GM18499 (cell line): Measurements from ENCODE around the gene SLC24A4.

Experiments used
- ATAC-seq: cut with Tn5 transposase; IDR thresholded peaks from one replicate; pipeline ENCODE4 v1.9.1; 2021; ENCODE audit warnings: moderate number of reproducible peaks; ENCODE audit not compliant: insufficient read depth, unreplicated experiment

SLC24A4 gene

DNA sequence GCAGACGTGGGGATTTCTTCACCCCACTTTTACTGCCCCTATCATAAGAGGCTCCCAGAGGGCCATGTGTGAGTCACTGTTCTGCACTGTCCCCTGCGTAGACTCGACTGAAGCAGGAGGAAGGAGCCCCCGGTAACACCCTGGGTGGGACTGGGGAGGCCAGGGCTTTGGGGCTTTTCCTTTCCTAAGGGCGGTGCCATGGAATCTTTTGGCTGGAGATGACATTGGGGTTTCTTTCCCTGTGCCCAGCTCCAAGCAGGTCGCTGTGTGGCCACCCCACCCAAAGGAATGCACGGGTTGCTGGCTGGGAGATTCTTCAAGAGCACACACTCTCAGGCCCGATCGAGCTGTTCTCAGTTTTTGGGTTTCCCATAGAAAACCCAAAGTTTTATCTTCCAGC is 128.3 kb downstream of the SLC24A4 start:
- ATAC-seq, result no peak

DNA sequence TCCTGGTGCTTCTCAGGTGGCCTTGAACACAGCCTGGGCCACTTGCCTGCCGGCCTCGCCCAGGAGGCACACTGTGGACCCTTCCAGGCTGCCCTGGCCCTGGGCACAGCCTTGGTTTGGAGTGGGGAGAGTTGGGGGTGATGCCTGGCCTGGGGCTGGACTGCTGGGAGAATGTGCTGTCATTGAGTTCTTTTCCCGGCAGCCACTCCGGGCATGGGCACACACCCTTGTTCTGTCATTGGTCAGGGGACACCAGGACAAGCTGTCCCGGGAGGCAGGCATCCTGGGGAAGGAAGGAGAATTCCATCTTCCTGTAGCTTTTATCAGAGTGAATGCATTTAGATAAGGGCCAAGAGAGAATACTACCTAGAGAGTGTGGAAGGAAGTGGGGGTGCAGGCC is 128.8 kb downstream of the SLC24A4 start:
- ATAC-seq, result no peak

- ATAC-seq, result no peak
These were observed 129.5 kb downstream of the SLC24A4 start for GRCh38 chr14:92452471-92452870.

- no peak for ATAC-seq
These were observed 130.7 kb downstream of the SLC24A4 start for GRCh38 chr14:92453691-92454090.

DNA sequence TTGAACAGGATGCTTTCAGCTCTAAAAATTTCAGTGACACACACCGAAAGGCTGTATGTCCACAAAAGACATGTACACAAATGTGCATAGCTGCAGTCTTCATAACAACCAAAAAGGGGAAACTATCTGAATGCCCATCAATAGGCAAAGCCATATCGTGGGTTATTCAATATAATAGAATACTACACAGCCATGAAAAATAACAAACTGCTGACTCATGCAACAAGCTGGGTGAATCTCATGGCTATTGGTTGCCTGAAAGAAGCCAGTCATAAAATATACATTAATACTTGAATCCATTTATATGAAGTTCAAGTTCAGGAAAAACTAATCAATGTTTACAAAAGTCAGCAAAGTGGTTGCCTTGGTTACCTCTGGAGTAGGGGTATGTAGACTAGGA is 132.3 kb downstream of the SLC24A4 start:
- no peak for ATAC-seq

GRCh38 chr14:92456215-92457015 is 133.4 kb downstream of the SLC24A4 start:
- ATAC-seq, result no peak

DNA sequence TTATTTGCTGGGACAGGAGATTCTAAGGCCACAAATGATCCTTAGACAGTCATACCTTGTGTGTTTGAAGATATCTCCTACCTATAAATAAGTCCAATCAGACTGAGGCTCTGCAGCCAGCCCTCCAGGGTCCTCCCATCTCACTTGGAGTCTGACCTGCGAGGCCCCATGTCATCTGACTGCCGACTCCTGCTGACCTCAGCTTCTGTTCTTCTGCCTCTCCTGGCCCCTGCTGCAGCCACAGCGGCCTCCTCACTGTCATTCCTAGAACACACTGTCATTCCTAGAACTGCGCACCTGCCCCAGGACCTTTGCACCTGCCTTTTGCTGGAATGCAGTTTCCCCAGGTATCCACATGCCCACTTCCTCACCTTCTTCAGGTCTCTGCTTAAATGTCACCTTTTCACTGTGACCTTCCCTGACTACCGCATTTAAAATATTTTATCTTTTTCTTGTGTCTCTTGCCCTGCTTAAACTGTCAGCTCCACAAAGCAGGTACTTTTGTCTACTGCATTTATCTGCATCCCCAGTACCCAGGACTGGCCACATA is 134.1 kb downstream of the SLC24A4 start:
- ATAC-seq, result no peak

GRCh38 chr14:92458136-92459029 is 135.4 kb downstream of the SLC24A4 start:
- no peak for ATAC-seq

DNA sequence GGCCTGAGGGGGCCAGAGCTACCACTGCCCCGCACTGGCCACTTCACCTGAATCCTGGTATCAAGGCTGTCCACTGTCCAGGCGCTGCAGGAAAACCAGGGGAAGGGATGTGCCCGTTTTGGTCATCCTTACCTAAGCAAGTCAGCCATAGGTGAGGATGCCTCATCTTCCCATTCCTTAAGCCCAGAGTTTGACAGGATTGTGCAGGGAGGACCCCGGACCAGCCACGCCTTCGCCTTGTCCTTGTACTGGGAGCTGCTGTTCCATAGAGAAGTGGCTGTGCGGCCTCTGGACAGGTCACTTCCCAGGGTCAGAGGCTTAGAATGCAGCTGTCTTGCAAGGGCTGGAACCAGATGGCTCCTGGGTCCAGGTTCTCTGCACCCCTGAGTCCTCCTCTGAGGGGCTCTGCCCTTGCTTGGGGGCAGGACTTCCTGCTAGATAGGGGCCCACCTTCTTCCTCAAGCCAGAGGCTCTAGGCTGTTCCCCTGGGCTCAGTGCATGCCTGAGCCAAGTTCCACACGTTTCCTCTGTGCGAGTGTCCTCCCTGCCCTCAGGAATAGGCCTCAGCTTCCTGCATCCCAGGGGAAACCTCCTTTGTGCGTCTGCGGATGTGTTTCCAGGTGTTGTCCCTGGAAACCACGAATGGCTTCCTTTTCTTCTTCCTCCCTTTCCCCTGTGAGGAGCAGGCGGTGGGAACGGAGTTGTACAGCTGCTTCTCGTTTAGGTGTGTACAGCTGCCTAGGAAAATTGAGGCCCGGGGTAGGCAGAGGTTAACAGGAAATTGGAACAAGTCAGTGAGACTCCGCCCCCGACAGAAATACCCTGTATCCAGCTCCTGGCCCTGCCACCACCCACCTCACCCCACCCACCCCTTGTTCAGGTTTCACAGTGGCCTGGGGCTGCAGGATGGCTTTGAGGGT is 136.3 kb downstream of the SLC24A4 start:
- ATAC-seq, result no peak

DNA sequence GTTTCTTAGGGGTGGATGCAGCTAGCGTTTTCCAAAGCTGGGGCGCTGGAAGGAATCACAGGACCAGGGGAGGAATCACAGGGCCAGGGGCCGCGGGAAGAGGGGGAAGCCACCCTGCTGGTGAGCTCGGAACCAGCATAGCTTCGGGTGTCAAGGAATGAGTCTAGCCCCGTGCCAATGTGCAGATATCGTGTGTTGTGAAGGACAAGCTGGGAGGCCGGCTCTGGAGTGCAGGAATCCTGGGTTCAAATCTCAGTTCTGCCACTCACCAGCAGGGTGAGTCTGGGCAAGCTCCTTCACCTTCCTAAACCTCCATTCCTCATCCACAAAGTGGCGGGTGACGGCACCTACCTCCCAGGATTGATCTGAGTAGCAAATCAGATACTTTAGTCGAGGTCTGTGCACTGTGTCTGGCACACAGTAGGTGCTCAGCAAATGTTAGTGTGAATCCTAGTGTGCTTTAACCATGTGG is 137.0 kb downstream of the SLC24A4 start:
- no peak for ATAC-seq

- no peak for ATAC-seq
These were observed 137.6 kb downstream of the SLC24A4 start for GRCh38 chr14:92460541-92460915.

DNA sequence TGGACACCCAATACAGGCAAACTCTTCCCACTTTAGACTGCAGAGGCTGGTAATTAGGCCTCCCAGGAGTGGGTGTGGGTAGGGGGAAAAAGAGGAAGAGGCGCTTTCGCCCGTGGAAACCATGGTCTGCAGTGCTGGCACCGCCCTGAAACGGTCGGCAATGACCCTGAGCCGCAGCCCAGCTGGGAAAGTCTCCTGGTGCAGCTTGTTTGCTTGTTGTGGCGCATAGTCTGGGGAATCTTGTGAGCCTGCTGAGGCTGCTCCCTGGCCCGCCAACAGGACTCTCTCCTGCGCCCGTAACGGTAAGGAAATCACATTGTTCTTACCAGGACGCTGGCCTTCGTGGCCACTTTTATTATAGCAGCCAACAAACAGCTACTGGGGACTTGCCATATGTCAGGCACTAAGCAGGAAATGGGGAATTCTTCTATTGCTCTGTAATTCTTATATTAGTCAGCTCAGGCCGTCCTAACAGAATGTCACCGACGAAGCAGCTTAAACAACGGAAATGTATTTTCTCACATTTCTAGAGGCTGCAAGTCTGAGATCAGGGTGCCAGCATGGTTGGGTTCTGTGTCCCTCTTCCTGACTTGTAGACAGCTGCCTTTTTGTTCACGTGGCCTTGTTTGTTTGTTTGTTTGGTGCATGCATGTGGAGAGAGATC is 138.1 kb downstream of the SLC24A4 start:
- ATAC-seq, result no peak

DNA sequence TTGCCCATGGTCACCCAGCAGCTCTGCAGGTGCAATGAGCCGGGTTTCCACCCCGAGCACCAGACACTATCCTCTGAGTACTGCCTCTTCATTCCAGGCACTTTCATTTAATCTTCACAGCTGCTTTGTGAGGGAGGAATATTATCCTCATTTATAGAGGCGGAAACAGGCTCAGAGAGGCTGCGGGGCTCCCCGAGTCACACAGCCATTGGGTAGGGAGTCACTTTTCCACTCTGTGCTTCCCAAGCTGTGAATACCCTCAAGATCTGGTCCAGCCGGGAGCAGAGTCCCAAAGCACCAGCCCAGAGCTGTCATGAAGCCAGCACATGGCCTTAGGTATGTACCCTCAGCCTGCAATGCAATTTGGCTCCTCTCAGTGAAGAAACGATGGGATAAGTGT is 138.9 kb downstream of the SLC24A4 start:
- ATAC-seq, result no peak

DNA sequence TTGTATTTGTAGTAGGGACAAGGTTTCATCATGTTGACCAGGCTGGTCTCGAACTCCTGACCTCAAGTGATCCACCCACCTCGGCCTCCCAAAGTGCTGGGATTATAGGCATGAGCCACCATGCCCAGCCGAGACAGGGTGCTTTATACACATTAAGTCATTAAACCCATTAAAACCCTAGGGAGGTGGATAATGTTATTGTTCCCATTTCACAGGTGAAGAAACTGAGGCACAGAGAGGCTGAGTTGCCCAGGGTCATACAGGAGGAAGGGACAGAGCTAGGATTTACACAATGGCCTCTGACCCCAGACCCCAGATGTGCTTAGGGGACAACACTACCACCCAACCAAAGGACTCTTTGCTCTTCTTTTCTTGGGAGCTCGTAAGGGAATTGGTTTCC is 139.6 kb downstream of the SLC24A4 start:
- no peak for ATAC-seq

DNA sequence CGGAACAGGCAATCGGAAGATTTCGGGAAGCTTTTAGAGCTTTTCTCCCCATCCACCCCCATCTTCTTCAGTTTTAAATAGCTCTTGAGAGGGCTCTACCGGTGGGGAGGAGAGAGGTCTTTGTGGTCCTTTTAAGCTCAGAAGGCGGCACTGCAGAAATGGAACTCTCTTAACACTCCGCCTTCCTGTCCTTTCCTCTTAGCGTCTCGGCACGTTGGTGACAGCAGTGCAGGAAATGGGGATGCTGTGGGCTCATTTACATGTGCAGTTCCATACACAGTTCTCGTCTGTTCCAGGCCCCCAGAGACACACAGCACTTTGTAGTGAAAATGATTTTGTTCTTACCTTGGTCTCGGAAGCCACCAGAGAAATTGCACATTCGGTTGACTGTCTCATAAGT is 140.2 kb downstream of the SLC24A4 start:
- no peak for ATAC-seq

- no peak for ATAC-seq
These were observed 141.2 kb downstream of the SLC24A4 start for GRCh38 chr14:92464156-92464555.

- ATAC-seq, result no peak
These were observed 141.8 kb downstream of the SLC24A4 start for GRCh38 chr14:92464716-92465115.

DNA sequence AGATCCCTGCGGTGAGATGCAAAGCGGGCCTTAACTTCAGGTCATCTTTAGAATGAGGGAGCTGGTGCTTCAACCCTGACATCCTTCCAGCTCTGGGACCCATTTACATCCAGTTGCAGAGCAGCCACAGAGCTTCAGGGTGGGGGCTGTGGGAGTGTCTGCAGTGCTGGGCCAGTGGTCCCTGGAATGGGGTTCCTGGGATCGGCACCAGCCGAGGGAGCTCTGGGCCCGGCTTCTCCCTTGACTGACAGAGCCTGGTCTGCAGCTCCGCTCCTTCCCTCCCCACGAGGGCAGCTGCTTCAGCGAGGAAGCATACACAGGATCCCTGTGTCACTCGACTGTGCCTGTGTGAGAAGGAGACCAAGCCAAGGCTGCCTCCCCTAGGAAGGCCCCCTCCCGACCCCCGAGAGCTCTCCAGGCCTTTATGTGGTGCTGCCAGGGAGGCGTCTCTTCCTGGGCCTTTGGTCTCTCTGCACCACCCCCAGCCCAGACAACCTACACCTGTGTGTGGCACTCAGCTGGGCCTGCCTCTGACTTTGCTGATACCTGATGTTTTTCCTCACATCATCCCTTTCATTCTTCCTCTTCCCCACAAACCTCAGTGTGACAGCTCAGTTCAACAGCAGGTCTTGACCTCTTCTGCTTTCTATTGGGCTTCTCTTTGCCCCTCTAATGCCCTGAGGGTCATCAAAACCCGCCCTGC is 142.5 kb downstream of the SLC24A4 start:
- ATAC-seq, result no peak

DNA sequence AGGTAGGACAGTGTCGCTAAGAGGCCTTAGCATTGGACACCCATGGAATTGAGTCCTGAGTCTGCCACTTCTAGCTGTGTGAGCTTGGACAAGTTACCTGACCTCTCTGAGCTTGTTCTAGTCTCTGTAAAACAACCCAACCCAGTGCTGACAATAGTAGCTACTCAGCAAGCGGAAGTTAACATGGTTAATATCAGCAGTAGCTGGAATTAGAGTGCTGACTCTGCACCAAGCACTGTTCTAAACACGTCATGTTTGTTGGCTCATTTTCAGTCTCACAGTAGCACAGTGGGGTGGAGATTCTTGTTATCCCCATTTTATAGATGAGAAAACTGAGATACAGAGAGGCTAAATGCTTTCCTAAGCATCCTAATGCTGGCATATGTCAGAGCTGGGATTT is 143.1 kb downstream of the SLC24A4 start:
- no peak for ATAC-seq
